ENCODE results near the gene ITIH4.

ITIH4 gene

DNA sequence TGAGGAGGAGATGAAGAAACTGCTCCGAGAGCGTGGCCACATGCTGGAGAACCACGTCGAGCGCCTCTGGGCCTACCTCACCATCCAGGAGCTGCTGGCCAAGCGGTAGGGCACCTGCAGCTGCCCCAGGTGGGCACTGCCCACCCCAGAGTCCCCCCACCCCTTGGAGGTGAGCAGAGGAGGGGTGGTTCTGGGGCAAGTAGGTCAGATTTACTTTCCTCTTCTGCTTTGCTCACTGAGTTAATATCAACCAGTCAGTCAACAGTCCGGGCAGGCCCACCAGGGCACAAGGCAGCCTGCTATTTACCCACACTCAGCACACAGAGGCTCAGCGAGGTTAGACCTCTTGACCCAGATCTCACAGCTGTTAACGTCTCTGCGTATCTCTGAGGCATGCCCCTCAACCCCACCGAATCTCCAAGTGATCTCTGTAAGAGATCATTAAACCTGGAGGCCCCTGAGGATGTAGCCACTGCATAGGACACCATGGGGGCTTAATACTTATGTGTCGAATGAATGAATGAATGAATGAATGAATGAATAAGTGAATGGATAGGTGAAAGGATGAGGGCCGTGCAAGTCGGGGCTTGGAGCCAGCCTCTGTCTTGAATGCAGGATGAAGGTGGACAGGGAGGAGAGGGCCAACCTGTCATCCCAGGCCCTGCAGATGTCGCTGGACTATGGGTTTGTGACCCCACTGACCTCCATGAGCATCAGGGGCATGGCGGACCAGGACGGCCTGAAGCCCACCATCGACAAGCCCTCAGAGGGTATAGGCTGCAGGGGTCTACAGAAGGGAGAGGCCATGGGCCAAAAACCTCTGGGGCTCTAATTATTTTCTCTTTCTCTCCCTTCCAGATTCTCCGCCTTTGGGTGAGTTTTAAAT lies 43.9 kb downstream of the ITIH4 start:
- no peak for DNase-seq (ENCODE audit: low read depth)
- in situ Hi-C loops (cut with HindIII; ENCODE audit: low sequenced_read_pairs), result no loop called here
- no peak overlapping the region for H3K4me3 ChIP-seq (ENCODE audit: low read depth, low read length)
- TF ChIP-seq, protein P1, sequence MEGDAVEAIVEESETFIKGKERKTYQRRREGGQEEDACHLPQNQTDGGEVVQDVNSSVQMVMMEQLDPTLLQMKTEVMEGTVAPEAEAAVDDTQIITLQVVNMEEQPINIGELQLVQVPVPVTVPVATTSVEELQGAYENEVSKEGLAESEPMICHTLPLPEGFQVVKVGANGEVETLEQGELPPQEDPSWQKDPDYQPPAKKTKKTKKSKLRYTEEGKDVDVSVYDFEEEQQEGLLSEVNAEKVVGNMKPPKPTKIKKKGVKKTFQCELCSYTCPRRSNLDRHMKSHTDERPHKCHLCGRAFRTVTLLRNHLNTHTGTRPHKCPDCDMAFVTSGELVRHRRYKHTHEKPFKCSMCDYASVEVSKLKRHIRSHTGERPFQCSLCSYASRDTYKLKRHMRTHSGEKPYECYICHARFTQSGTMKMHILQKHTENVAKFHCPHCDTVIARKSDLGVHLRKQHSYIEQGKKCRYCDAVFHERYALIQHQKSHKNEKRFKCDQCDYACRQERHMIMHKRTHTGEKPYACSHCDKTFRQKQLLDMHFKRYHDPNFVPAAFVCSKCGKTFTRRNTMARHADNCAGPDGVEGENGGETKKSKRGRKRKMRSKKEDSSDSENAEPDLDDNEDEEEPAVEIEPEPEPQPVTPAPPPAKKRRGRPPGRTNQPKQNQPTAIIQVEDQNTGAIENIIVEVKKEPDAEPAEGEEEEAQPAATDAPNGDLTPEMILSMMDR (IDR thresholded peaks at IDR 0.05; ENCODE audit: low read depth, low read length, missing control alignments), result no peak

DNA sequence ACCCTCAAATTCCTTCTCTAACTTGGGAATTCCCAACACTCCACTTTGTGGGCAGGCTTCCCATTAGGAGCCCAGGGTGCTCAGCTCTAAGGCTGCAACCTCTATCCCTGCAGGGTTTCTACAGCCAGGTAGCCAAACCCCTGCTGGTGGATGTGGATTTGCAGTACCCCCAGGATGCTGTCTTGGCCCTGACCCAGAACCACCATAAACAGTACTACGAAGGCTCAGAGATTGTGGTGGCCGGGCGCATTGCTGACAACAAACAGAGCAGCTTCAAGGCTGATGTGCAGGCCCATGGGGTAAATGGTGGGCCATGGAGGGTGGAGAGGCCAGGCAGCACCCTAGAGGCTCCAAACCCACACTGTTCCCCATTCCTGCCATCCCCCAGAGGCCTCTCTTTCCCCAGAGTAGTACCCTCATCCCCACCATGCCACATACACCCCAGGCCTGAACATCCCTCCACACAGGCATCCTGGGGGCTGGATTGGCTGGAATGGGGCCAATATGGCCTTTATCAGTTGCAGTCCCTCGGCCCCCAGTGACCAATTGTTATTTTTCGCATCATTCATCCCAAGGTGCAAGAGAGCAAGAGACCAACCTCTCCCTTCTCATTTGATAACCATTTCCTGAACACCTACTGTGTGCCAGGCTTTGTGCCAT lies 45.4 kb downstream of the ITIH4 start:
- in situ Hi-C loops (cut with HindIII; ENCODE audit: low sequenced_read_pairs), result loop anchor here (5.0 kb wide), 1 partner anchor 52 kb away; the partner anchor contains the start of gene MUSTN1
- TF ChIP-seq, protein P1 (IDR thresholded peaks at IDR 0.05; ENCODE audit: low read depth, low read length, missing control alignments), result no peak
- DNase-seq (ENCODE audit: low read depth), result no peak
- no peak overlapping the region for H3K4me3 ChIP-seq (ENCODE audit: low read depth, low read length)

DNA sequence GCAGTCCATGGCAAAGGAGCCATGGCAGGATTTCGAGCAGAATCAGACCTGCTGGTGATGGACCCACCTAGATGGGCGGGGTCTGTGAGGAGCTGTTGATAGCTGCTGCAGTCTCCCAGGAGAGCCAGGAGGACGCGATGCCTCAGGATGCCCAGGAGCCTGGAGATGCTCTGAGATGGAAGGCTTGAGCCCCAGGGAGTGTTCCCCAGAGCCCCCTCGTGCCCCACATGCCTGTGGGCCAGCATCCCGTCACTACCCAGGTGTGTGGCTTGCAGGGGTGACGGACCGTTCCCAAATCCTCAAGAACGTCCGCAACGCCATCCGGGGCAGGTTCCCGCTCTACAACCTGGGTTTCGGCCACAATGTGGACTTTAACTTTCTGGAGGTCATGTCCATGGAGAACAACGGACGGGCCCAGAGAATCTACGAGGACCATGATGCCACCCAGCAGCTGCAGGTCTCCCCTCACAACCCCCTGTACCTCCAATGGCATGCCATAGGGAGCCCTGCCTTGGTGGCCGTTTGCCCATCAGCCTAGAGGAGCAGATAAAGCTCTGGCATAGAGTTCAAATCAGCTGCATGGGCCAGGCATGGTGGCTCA lies 46.4 kb downstream of the ITIH4 start:
- TF ChIP-seq, protein P1 (IDR thresholded peaks at IDR 0.05; ENCODE audit: low read depth, low read length, missing control alignments), result no peak
- DNase-seq (ENCODE audit: low read depth), result no peak
- in situ Hi-C loops (cut with HindIII; ENCODE audit: low sequenced_read_pairs), result loop anchor here (5.0 kb wide), 1 partner anchor 53 kb away; the partner anchor contains the start of gene MUSTN1
- H3K4me3 ChIP-seq (ENCODE audit: low read depth, low read length), result no peak overlapping the region

DNA sequence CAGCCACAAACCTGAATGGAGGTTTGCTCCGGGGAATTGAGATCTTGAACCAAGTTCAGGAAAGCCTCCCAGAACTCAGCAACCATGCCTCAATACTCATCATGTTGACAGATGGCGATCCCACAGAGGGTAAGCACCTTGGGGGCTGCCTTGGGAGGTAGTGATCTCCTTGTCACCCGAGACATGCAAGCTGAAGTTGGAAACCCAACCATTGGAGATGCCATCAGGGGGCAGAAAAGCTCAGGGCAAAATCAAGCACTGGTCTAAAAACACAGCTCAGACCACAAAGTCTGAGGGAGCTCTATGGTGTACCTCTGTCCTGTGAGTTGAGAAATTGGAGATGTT lies 47.3 kb downstream of the ITIH4 start:
- TF ChIP-seq, protein P1 (IDR thresholded peaks at IDR 0.05; ENCODE audit: low read depth, low read length, missing control alignments), result no peak
- in situ Hi-C loops (cut with HindIII; ENCODE audit: low sequenced_read_pairs), result loop anchor here (5.0 kb wide), 1 partner anchor 54 kb away; the partner anchor contains the start of gene MUSTN1
- DNase-seq (ENCODE audit: low read depth), result no peak
- no peak overlapping the region for H3K4me3 ChIP-seq (ENCODE audit: low read depth, low read length)

DNA sequence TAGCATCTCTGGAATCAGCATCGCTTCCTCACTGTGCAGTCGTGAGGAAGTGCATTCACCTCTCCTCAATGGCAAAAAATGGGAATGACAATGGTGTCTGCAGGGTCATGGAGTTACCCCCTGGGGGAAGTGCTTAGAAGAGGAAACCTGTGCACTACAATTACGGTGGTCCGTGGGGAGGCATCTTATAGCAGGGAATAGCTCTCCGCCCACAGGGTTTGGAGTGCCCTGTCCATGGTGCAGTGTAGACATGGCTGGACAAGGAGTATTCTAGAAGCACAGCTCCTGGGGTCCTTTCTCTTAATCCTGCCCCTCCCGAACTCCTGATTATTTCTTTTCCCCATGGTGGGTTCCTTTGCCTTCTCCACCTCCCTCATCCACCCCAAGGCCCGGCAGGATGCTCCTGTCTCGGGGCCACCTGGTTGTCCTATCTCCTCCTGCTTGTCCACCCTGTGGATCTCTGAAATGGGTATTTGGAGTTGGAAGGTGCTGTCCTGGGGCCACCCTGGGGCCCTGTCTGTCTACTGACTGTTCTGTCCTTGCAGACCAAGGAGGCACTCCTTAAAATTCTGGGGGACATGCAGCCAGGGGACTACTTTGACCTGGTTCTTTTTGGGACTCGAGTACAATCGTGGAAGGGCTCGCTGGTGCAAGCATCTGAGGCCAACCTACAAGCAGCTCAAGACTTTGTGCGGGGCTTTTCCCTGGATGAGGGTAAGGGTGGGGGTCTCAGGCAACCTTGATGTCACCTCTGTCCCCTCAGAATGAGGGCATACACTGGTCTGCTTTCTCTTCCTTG lies 47.9 kb downstream of the ITIH4 start:
- no peak overlapping the region for H3K4me3 ChIP-seq (ENCODE audit: low read depth, low read length)
- in situ Hi-C loops (cut with HindIII; ENCODE audit: low sequenced_read_pairs), result loop anchor here (5.0 kb wide), 1 partner anchor 55 kb away; the partner anchor contains the start of gene MUSTN1
- DNase-seq (ENCODE audit: low read depth), result no peak
- TF ChIP-seq, protein P1 (IDR thresholded peaks at IDR 0.05; ENCODE audit: low read depth, low read length, missing control alignments), result no peak

DNA sequence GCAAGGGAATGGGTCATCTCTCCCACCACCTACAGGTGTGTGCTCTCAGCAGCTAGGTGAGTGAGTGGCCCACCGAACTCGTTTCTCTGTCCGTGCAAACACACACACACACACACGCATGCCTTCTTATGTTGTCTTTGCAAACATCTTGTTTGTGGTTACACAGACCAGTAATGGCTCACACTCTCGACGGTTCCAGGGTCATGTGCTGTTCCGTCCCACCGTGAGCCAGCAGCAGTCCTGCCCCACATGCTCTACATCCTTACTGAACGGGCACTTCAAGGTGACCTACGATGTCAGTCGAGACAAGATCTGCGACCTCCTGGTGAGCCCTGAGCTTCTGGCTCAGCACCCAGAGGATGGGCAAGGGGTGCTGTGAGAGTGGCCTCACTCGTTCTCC lies 48.7 kb downstream of the ITIH4 start:
- H3K4me3 ChIP-seq (ENCODE audit: low read depth, low read length), result no peak overlapping the region
- no peak for DNase-seq (ENCODE audit: low read depth)
- TF ChIP-seq, protein P1 (IDR thresholded peaks at IDR 0.05; ENCODE audit: low read depth, low read length, missing control alignments), result no peak
- in situ Hi-C loops (cut with HindIII; ENCODE audit: low sequenced_read_pairs), result loop anchor here (5.0 kb wide), 1 partner anchor 56 kb away; the partner anchor contains the start of gene MUSTN1

Measured in astrocyte of the cerebellum (primary cell).